NCI-H128 (cell line): ENCODE measurements around the gene WNT16.

ENCODE experiments used
- DNase-seq: peaks from one replicate; lab custom pipeline; 2025; ENCODE audit not compliant: unreplicated experiment; lab: John Stamatoyannopoulos, UW

WNT16 gene

GRCh38 chr7:121390109-121390508 lies 61.3 kb downstream of the WNT16 start:
- DNase-seq, result no peak

GRCh38 chr7:121390617-121391016 lies 61.8 kb downstream of the WNT16 start:
- DNase-seq, result no peak
